HG02571 (cell line): ENCODE results near the gene HPGD.

Source experiments
- ATAC-seq: cut with Tn5 transposase; IDR thresholded peaks from one replicate; pipeline ENCODE4 v1.9.1; 2021; ENCODE audit warnings: mild to moderate bottlenecking, moderate library complexity; ENCODE audit not compliant: unreplicated experiment

The HPGD gene

GRCh38 chr4:174522183-174523024 is at the start of gene HPGD:
Gene HPGD (minus strand): TSS chr4:174522488. CDS start chr4:174522451, 37 bp downstream.
- peak; percentile 81 for ATAC-seq

- ATAC-seq: no peak
Observed at GRCh38 chr4:174564529-174564928, 42.2 kb upstream of the HPGD start.

GRCh38 chr4:174563399-174563798 is 41.1 kb upstream of the HPGD start:
- no peak for ATAC-seq

- no peak for ATAC-seq
Observed at GRCh38 chr4:174561560-174561959, 39.3 kb upstream of the HPGD start.

- ATAC-seq: no peak
Observed at GRCh38 chr4:174559894-174560293, 37.6 kb upstream of the HPGD start.

- ATAC-seq: no peak
Observed at GRCh38 chr4:174555789-174556630, 33.7 kb upstream of the HPGD start.

- ATAC-seq: no peak
Observed at GRCh38 chr4:174554231-174554728, 32.0 kb upstream of the HPGD start.

GRCh38 chr4:174553828-174554227 is 31.5 kb upstream of the HPGD start:
- no peak for ATAC-seq

GRCh38 chr4:174553031-174553430 is 30.7 kb upstream of the HPGD start:
- ATAC-seq: no peak

GRCh38 chr4:174550541-174550940 is 28.3 kb upstream of the HPGD start:
- no peak for ATAC-seq

GRCh38 chr4:174549721-174550120 is 27.4 kb upstream of the HPGD start:
- ATAC-seq: no peak

GRCh38 chr4:174545268-174545667 is 23.0 kb upstream of the HPGD start:
- ATAC-seq: no peak

GRCh38 chr4:174544496-174544895 is 22.2 kb upstream of the HPGD start:
- no peak for ATAC-seq

GRCh38 chr4:174540175-174540574 is 17.9 kb upstream of the HPGD start:
- ATAC-seq: no peak

GRCh38 chr4:174539571-174539970 is 17.3 kb upstream of the HPGD start:
- no peak for ATAC-seq

- ATAC-seq: no peak
Observed at GRCh38 chr4:174538876-174539250, 16.6 kb upstream of the HPGD start.

- peak; percentile 99 for ATAC-seq
Observed at GRCh38 chr4:174538123-174538875, 16.0 kb upstream of the HPGD start.

GRCh38 chr4:174537634-174538033 is 15.3 kb upstream of the HPGD start:
- ATAC-seq: peak; percentile 37

- ATAC-seq: no peak
Observed at GRCh38 chr4:174534461-174534860, 12.2 kb upstream of the HPGD start.

GRCh38 chr4:174532445-174532844 is 10.2 kb upstream of the HPGD start:
- no peak for ATAC-seq

GRCh38 chr4:174531486-174531885 is 9.2 kb upstream of the HPGD start:
- ATAC-seq: no peak
